CD4-positive, alpha-beta T cell treated with Interleukin-6 for 4 hours (primary cell): ENCODE results near the gene CALCOCO1.
"Not testable (repeated sequence)": the region's sequence is repeated elsewhere in the genome, so short reads cannot be mapped to it uniquely, and the experiment has no call there.

ENCODE experiments used
- DNase-seq: peaks from one replicate; pipeline ENCODE4 v3.0.0-alpha.2; 2020; ENCODE audit warnings: mixed read lengths

Gene CALCOCO1

DNA sequence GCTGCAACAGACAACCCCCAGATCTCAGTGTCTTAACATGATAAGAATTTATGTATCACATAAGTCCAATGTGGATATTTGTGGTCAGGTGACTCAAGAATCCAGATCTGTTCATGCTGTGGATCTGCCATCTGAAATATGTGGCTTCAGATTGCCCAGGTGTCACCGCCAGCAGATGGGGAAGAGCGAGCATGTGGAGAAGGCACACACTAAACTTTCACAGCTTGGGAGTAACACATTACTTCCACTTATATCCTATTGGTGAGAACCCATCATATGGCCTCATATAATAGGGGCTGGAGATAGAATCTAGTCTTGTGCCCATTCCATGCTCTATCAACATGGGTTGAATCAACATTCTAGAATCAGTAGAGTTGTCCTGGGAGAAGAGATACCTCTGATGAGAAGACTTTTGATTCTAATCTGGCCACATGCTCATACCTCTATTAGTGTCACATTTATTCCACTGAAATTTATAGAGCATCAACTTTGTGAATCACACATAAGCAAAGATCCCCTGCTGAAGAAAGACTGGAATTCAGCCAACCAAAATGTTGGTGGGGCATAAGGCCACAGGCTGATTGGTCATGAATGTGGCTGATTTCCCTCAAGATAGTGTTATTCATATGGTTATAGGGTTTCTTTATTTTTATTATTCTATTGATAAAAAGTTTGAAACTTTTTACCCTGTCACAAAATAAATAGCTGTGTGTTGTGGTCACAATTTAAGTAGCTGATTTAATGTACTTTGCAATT, 6.0 kb upstream of the CALCOCO1 start:
- no peak for DNase-seq

GRCh38 chr12:53729644-53730043, 2.4 kb upstream of the CALCOCO1 start:
- no peak for DNase-seq

DNA sequence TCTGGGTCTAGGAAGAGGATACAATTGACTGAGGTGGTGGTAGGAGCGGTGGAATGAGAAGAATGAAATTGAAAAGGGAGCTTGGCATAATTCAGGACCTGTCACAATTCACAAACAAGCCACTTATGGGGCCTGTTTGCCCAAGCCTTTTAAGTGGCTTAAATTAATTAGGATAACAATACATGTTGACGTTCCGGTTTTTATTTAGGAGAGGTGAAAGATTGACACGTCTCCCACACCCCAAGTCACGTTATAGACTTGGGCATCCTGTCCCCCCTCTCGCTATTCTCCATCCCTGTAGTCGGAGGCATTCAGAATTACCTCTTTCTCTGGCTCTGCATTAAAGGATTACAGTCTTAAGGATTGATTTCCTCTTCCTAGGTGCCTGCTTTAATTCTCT, 954 bp upstream of the CALCOCO1 start:
- no peak for DNase-seq

DNA sequence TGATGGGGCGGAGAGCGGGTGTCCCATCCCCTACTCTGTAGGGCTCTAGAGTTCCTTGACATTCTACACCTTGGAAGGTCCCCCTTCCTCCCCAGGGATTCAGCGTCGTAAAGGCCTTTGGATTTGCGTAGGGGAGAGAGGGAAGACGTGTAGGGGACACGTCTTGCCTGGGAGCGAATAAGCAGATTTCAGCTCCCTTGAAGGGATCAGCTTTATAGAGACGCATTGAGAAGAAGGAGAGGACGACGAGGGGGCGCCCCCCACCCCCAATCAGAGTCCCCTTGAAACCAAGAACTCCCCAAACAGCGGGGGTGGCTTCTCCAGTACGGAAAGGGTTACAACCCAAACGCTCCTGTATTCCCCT, 324 bp downstream of the CALCOCO1 start:
- no peak for DNase-seq

DNA sequence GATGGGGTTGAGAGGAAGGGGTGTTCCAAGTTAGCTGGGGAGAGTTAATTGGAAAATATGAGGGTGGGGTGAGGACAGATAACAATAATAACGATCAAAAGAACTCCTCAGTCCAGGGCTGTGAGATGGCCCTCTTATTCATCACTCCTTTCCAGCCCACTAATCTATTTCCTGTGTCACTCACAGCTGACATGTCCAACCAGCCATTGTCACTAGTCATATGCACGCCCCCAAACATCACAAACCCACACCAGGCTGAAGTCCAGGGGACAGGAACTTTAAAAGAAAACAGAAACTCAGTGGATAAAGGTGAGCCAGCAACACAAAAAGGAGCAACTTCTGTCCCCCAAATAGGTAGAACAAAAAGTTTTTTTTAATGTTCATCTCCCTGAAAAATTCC, 911 bp downstream of the CALCOCO1 start:
- no peak for DNase-seq

DNA sequence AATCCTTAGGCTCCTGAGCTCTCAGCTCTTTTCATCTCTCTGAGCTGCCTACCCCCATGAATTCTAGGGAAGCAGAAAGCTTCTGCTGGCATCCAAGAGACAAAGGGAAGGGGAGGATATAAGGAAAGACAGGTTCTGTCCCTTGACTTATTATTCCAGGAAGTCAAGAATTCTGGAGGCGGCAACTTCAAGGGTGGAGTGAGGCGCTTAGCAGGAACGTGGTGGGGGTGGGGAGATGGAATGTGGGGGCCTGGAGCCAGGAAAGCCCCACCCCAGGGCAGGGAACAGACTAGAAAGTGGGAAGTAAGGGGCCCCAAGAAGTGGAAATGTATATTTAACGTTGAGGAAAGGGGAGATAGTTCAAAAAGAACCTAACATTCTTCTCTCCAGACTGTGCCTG, 1.4 kb downstream of the CALCOCO1 start:
- no peak for DNase-seq

DNA sequence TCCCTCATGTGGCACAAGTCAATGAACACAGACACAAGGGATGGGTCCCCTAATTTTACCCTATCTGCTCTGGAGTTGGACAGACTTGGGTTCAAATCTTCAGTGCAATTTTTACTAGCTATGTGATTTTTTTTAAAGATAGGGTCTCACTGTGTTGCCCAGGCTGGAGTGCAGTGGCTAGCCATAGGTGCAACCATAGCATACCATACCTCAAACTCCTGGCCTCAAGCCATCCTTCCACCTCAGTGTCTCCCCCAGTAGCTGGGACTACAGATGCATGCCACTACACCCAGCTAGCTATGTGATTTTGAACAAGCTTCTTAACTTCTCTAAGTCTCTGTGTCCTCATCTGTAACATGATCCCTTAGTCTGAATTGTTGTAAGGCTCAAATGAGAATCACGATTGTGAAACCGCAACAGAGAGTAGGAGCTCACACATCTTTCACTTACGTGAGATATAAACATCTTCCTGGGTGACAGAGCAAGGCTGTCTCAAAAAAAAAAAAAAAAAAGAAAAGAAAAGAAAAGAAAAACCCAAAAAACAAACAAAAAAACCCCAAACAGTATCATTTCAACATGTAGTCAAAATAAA, 4.7 kb downstream of the CALCOCO1 start:
- no peak for DNase-seq

GRCh38 chr12:53720946-53721345, 6.3 kb downstream of the CALCOCO1 start:
- DNase-seq, result no peak

DNA sequence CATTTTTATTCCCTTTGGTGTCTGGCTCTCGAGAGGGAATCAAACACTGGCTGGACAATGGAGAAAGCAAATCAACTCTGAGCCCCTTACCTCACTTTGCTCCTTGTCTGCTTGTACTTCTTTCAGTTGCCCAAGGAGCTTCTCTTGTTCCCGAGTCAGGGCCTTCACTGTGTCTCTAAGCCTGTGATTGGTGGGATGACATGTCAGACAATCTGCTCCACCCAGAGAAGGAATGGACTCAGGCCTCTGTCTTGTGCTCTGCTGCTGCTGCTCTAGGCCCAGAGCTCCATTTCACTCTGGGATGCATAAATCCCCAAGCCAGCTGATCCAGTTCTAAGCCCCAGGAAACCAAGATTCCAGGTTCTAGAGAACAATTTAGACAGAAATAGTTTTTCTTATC, 7.6 kb downstream of the CALCOCO1 start:
- no peak for DNase-seq

GRCh38 chr12:53718567-53718966, 8.7 kb downstream of the CALCOCO1 start:
- not testable (repeated sequence) for DNase-seq

DNA sequence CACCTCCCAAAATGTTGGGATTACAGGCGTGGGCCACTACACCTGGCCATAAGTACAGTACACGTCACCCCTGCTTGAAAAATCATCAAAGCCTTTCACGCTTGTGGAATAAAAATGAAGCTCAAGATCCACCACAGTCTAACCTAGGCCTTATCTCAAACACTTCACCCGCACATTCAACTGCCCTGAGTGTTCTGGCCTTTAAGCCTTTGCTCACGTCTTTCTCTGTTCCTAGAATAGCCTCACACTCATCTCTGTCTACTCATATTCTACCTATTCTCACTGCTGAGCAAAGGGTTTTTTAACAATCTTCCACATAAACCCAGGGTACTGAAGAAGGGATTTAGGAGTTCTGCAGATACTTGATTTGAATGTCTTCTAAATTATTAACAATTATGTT, 9.9 kb downstream of the CALCOCO1 start:
- no peak for DNase-seq

DNA sequence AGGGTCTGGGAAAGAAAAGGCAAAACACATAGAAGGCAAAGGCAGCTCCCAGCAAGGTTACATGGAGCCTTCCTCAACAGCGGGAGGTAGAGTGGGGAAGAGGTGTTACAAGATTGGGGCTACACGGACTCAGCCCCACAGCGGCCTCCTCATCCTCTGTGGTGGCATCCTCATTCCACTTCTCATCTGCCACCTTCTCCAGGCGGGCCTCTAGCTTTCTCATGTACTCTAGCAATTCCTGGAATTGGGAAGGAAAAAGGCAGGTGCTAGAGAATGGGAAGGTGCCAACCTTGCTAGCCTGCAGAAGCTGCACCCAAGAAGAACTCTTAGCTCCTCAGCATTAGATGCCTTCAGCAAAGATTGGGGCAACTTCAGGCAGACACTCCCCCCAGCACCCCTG, 13.2 kb downstream of the CALCOCO1 start:
- DNase-seq, result no peak

DNA sequence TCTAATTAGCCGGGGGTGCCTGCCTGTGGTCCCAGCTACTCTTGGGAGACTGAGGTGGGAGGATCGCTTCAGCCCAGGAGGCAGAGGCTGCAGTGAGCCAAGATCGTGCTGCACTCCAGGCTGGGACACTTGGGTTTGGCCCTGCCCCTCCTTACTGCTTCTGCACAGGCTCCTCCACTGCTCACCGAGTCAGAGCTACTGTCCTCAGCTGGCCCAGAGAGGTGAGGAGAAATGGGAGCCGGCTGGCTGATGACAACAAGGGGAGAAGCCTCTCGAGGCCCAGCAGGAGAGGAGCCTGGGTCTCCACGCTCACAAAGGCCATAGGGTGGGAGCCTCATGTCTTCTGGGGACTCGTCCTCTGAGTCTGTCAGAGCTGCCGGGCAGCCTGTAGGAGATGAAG, 13.7 kb downstream of the CALCOCO1 start:
- no peak for DNase-seq

GRCh38 chr12:53712059-53712643, 15.1 kb downstream of the CALCOCO1 start:
- DNase-seq, result no peak

- no peak for DNase-seq
Observed at GRCh38 chr12:53710091-53710490, 17.2 kb downstream of the CALCOCO1 start.

- no peak for DNase-seq
Observed at GRCh38 chr12:53709671-53710070, 17.6 kb downstream of the CALCOCO1 start.

GRCh38 chr12:53706080-53706479, 21.2 kb downstream of the CALCOCO1 start:
- no peak for DNase-seq

DNA sequence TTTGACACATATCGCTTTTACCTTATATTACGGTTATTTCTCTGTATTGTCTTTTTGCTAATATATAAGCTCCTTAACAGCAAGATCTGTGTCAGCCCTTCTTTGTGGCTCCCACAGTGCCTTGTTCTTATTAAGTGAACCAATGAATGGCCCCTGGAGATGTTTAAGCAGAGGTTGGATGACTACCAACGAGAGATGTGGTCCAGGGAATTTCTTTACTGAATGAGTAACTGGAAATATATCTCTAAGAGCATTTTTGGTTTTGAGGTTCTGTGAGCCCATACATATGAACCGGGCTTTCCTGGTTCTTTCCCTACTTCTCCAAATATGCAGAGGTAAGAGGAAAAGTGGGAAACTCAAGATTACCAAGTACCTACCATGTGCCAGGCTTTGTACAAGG, 23.5 kb downstream of the CALCOCO1 start:
- DNase-seq, result no peak

- peak; percentile 83 for DNase-seq
Observed at GRCh38 chr12:53701518-53702264, 25.6 kb downstream of the CALCOCO1 start.

GRCh38 chr12:53700567-53700966, 26.7 kb downstream of the CALCOCO1 start:
- DNase-seq, result no peak

GRCh38 chr12:53699678-53700025, 27.6 kb downstream of the CALCOCO1 start:
- no peak for DNase-seq

- DNase-seq, result no peak
Observed at GRCh38 chr12:53698948-53699677, 28.1 kb downstream of the CALCOCO1 start.

- no peak for DNase-seq
Observed at GRCh38 chr12:53696655-53697331, 30.5 kb downstream of the CALCOCO1 start.
